ENCODE measurements around the gene POLR2B.

Gene POLR2B

GRCh38 chr4:56958111-56958517 lies 20.6 kb upstream of the POLR2B start:
- TF ChIP-seq Cebpa-rat (IDR thresholded peaks at IDR 0.05) = peak in 9 of 11 experiments; percentile 23 to 92 (median 70); a peak in 14 of 22 replicates
- no peaks in the 10 kb centered on the region for H3K9me3 ChIP-seq (replicated peaks in 1 of 11)
- no peaks in the 10 kb centered on the region for H3K27me3 ChIP-seq
- peak overlapping the region in 5 of 11 experiments; percentile 5 to 28 (median 11); a peak in 3 of 22 replicates for H3K4me2 ChIP-seq
- H3K36me3 ChIP-seq = peaks cover 20 to 30% (median 28%) of the 10 kb centered on the region in 11 experiments
- no peak overlapping the region for H3K4me3 ChIP-seq
- peak overlapping the region in 9 of 11 experiments; percentile 23 to 71 (median 39); a peak in 12 of 22 replicates for H3K27ac ChIP-seq
- H4K20me1 ChIP-seq = no peaks in the 10 kb centered on the region; a peak in 1 of 22 replicates
- peaks cover 0 to 17% (median 6%) of the 10 kb centered on the region in 10 experiments; a peak in 9 of 20 replicates for H3K4me1 ChIP-seq
- peak overlapping the region in 3 of 11 experiments; percentile 7 to 27 (median 15); a peak in 2 of 22 replicates for H3K9ac ChIP-seq

GRCh38 chr4:56959100-56959499 lies 19.6 kb upstream of the POLR2B start:
- Histone ChIP-seq H3K9ac (no peak overlapping the region), H3K4me2 (peak overlapping the region in 2 of 11 experiments; percentile 11 to 14; a peak in 3 of 22 replicates), H3K4me3 (no peak overlapping the region), H3K27ac (peak overlapping the region in 8 of 11 experiments; percentile 3 to 71 (median 50); a peak in 10 of 22 replicates), H4K20me1 (no peaks in the 10 kb centered on the region; a peak in 2 of 22 replicates), H3K9me3 (replicated peaks in 1 of 11) (no peaks in the 10 kb centered on the region), H3K36me3 (peaks cover 28 to 40% (median 38%) of the 10 kb centered on the region in 11 experiments), H3K27me3 (no peaks in the 10 kb centered on the region), H3K4me1 (peaks cover 0 to 17% (median 6%) of the 10 kb centered on the region in 10 experiments; a peak in 9 of 20 replicates)
- no peak for TF ChIP-seq Cebpa-rat (IDR thresholded peaks at IDR 0.05)

GRCh38 chr4:56961107-56961500 lies 17.6 kb upstream of the POLR2B start:
- Histone ChIP-seq H3K27ac (0 out of 22 replicates have a peak overlapping the region, but pooled peaks of 1 of the 11 experiments have one; percentile 39), H3K4me2 (no peak overlapping the region), H3K36me3 (peaks cover 48 to 60% (median 58%) of the 10 kb centered on the region in 11 experiments), H4K20me1 (peaks cover 0 to 4% (median 0%) of the 10 kb centered on the region in 11 experiments; a peak in 2 of 22 replicates), H3K4me3 (no peak overlapping the region), H3K9me3 (replicated peaks in 1 of 11) (no peaks in the 10 kb centered on the region), H3K9ac (no peak overlapping the region), H3K4me1 (peaks cover 0 to 17% (median 6%) of the 10 kb centered on the region in 10 experiments; a peak in 9 of 20 replicates), H3K27me3 (no peaks in the 10 kb centered on the region)
- TF ChIP-seq Cebpa-rat (IDR thresholded peaks at IDR 0.05) = no peak

- H3K4me3 ChIP-seq = no peak overlapping the region
- H3K27ac ChIP-seq = no peak overlapping the region
- TF ChIP-seq Cebpa-rat (IDR thresholded peaks at IDR 0.05) = no peak
- no peak overlapping the region for H3K9ac ChIP-seq
- peaks cover 83 to 89% (median 86%) of the 10 kb centered on the region in 11 experiments for H3K36me3 ChIP-seq
- no peak overlapping the region for H3K4me2 ChIP-seq
- H3K4me1 ChIP-seq = peaks cover 18 to 30% (median 21%) of the 10 kb centered on the region in 10 experiments
- H3K27me3 ChIP-seq = no peaks in the 10 kb centered on the region
- peaks cover 9 to 21% (median 19%) of the 10 kb centered on the region in 11 experiments for H3K9me3 ChIP-seq (replicated peaks in 1 of 11)
- H4K20me1 ChIP-seq = peaks cover 9 to 74% (median 45%) of the 10 kb centered on the region in 11 experiments; a peak in 21 of 22 replicates
Measured at GRCh38 chr4:56971383-56971782, 7.3 kb upstream of the POLR2B start.

- peaks cover 73 to 79% (median 76%) of the 10 kb centered on the region in 11 experiments for H3K36me3 ChIP-seq
Measured at GRCh38 chr4:56972389-56972788, 6.3 kb upstream of the POLR2B start.

GRCh38 chr4:56972809-56973208 lies 5.9 kb upstream of the POLR2B start:
- H4K20me1 ChIP-seq = peaks cover 14 to 81% (median 53%) of the 10 kb centered on the region in 11 experiments; a peak in 21 of 22 replicates
- peaks cover 9 to 21% (median 19%) of the 10 kb centered on the region in 11 experiments for H3K9me3 ChIP-seq (replicated peaks in 1 of 11)
- TF ChIP-seq Cebpa-rat (IDR thresholded peaks at IDR 0.05) = no peak
- peaks cover 68 to 74% (median 72%) of the 10 kb centered on the region in 11 experiments for H3K36me3 ChIP-seq
- no peak overlapping the region for H3K4me2 ChIP-seq
- 0 out of 20 replicates have a peak overlapping the region, but pooled peaks of 1 of the 10 experiments have one; percentile 5 for H3K4me3 ChIP-seq
- H3K27me3 ChIP-seq = no peaks in the 10 kb centered on the region
- peaks cover 18 to 30% (median 21%) of the 10 kb centered on the region in 10 experiments for H3K4me1 ChIP-seq
- H3K27ac ChIP-seq = no peak overlapping the region
- H3K9ac ChIP-seq = no peak overlapping the region

More at GRCh38 chr4:56972389-56972788, 6.3 kb upstream of the POLR2B start:
- peaks cover 14 to 83% (median 53%) of the 10 kb centered on the region in 11 experiments; a peak in 21 of 22 replicates for H4K20me1 ChIP-seq
- TF ChIP-seq Cebpa-rat (IDR thresholded peaks at IDR 0.05) = no peak
- H3K4me2 ChIP-seq = no peak overlapping the region
- H3K4me1 ChIP-seq = peaks cover 18 to 30% (median 21%) of the 10 kb centered on the region in 10 experiments
- H3K9me3 ChIP-seq (replicated peaks in 1 of 11) = peaks cover 9 to 21% (median 19%) of the 10 kb centered on the region in 11 experiments
- no peak overlapping the region for H3K27ac ChIP-seq
- no peaks in the 10 kb centered on the region for H3K27me3 ChIP-seq
- H3K4me3 ChIP-seq = no peak overlapping the region
- no peak overlapping the region for H3K9ac ChIP-seq

GRCh38 chr4:56973336-56973735 lies 5.4 kb upstream of the POLR2B start:
- H4K20me1 ChIP-seq = peaks cover 14 to 78% (median 53%) of the 10 kb centered on the region in 11 experiments; a peak in 21 of 22 replicates
- peaks cover 9 to 21% (median 19%) of the 10 kb centered on the region in 11 experiments for H3K9me3 ChIP-seq (replicated peaks in 1 of 11)
- no peak for TF ChIP-seq Cebpa-rat (IDR thresholded peaks at IDR 0.05)
- H3K4me3 ChIP-seq = peak overlapping the region in 1 of 10 experiments; percentile 5; a peak in 1 of 20 replicates
- no peak overlapping the region for H3K4me2 ChIP-seq
- no peak overlapping the region for H3K27ac ChIP-seq
- no peaks in the 10 kb centered on the region for H3K27me3 ChIP-seq
- peaks cover 18 to 30% (median 21%) of the 10 kb centered on the region in 10 experiments for H3K4me1 ChIP-seq
- H3K9ac ChIP-seq = no peak overlapping the region
- H3K36me3 ChIP-seq = peaks cover 63 to 69% (median 67%) of the 10 kb centered on the region in 11 experiments

- Histone ChIP-seq H3K4me1 (peaks cover 35 to 48% (median 37%) of the 10 kb centered on the region in 10 experiments), H3K4me2 (peak overlapping the region; percentile 87 to 100 (median 93)), H4K20me1 (peaks cover 34 to 78% (median 58%) of the 10 kb centered on the region in 11 experiments), H3K4me3 (peak overlapping the region; percentile 82 to 99 (median 95)), H3K9me3 (replicated peaks in 1 of 11) (peaks cover 9 to 21% (median 19%) of the 10 kb centered on the region in 11 experiments), H3K9ac (peak overlapping the region; percentile 86 to 96 (median 91)), H3K36me3 (peaks cover 34 to 54% (median 48%) of the 10 kb centered on the region in 11 experiments), H3K27ac (peak overlapping the region; percentile 55 to 94 (median 89); a peak in 21 of 22 replicates), H3K27me3 (no peaks in the 10 kb centered on the region)
- TF ChIP-seq Cebpa-rat (IDR thresholded peaks at IDR 0.05) = no peak
Measured at GRCh38 chr4:56976283-56976836, 2.3 kb upstream of the POLR2B start.

Data from BLaER1 treated with 17β-estradiol and CSF1 and Interleukin-3, amounts not matched to agents 10 nM and 100 nM (cell line).